Mesodermal cell (in vitro differentiated cells): ENCODE measurements around the gene STT3A.
A peak's percentile ranks its signal among the peaks of the same experiment; 100 is the strongest.

Experiments
- H3K27ac ChIP-seq: 2 replicates; pipeline ENCODE4 v1.7.0; 2013; ENCODE audit warnings: mild to moderate bottlenecking, low read depth, low read length, moderate library complexity; ENCODE audit not compliant: severe bottlenecking
- H3K36me3 ChIP-seq: 2 replicates; pipeline ENCODE4 v1.7.1; 2013; ENCODE audit warnings: mild to moderate bottlenecking, low read length, moderate library complexity; ENCODE audit not compliant: control insufficient read depth, insufficient read depth
- H3K4me1 ChIP-seq: one replicate; pipeline ENCODE4 v1.7.1; 2013; ENCODE audit warnings: mild to moderate bottlenecking, low read length; ENCODE audit not compliant: insufficient read depth, control insufficient read depth, poor library complexity, severe bottlenecking
- H3K4me3 ChIP-seq: 2 replicates; pipeline ENCODE4 v1.7.0; 2013; ENCODE audit warnings: low read length, control low read depth, mild to moderate bottlenecking; ENCODE audit not compliant: insufficient read depth, poor library complexity, severe bottlenecking; ENCODE audit errors: extremely low read depth
- H3K9me3 ChIP-seq: 2 replicates; pipeline ENCODE4 v1.7.1; 2013; ENCODE audit warnings: mild to moderate bottlenecking, low read length, moderate library complexity; ENCODE audit not compliant: control insufficient read depth
- WGBS, 2 experiments: methylation state at CpG; one replicate each; pipeline ENCODE4 v1.1.5; 2013; ENCODE audit warnings: missing lambda C conversion rate in 2 of 2; ENCODE audit not compliant: insufficient coverage in 2 of 2; 5-methylcytosine and 5-hydroxymethylcytosine counted together

The STT3A gene

GRCh38 chr11:125587480-125587879 is 5.2 kb upstream of the STT3A start:
- Histone ChIP-seq H3K27ac (no peak overlapping the region), H3K4me1 (no peaks in the 10 kb centered on the region), H3K36me3 (peaks cover 26% of the 10 kb centered on the region), H3K9me3 (no peaks in the 10 kb centered on the region), H3K4me3 (no peak overlapping the region)
- 90 to 100% methylated on average over 1 of the region's 1 CpG for WGBS, 2 experiments

GRCh38 chr11:125588505-125588904 is 4.1 kb upstream of the STT3A start:
- WGBS, 2 experiments, result 50 to 78% methylated on average over 1 of the region's 3 CpGs
- Histone ChIP-seq H3K36me3 (peaks cover 16% of the 10 kb centered on the region), H3K27ac (no peak overlapping the region), H3K4me1 (no peaks in the 10 kb centered on the region), H3K9me3 (no peaks in the 10 kb centered on the region), H3K4me3 (no peak overlapping the region)

- Histone ChIP-seq H3K27ac (peak overlapping the region; percentile 97), H3K9me3 (no peaks in the 10 kb centered on the region), H3K4me1 (no peaks in the 10 kb centered on the region), H3K4me3 (peak overlapping the region; percentile 88), H3K36me3 (peaks cover 23% of the 10 kb centered on the region)
- WGBS, 2 experiments, result 18 to 22% methylated on average over 20 to 22 of the region's 30 CpGs
Measured at GRCh38 chr11:125591649-125592304, 875 bp upstream of the STT3A start.

- WGBS, 2 experiments, result 5 to 6% methylated on average over 18 of the region's 18 CpGs
- no peaks in the 10 kb centered on the region for H3K4me1 ChIP-seq
- H3K36me3 ChIP-seq, result peaks cover 38% of the 10 kb centered on the region
- H3K27ac ChIP-seq, result peak overlapping the region; percentile 66
- H3K4me3 ChIP-seq, result peak overlapping the region; percentile 88
- no peaks in the 10 kb centered on the region for H3K9me3 ChIP-seq
Measured at GRCh38 chr11:125593114-125593820, 615 bp downstream of the STT3A start.

- Histone ChIP-seq H3K36me3 (peaks cover 53% of the 10 kb centered on the region), H3K4me1 (no peaks in the 10 kb centered on the region), H3K4me3 (no peak overlapping the region), H3K27ac (no peak overlapping the region), H3K9me3 (no peaks in the 10 kb centered on the region)
- 90% methylated on average over 2 of the region's 3 CpGs; no CpG with 5 or more reads in 1 of the 2 experiments for WGBS, 2 experiments
Measured at GRCh38 chr11:125594958-125595357, 2.3 kb downstream of the STT3A start.

GRCh38 chr11:125600663-125601062 is 8.0 kb downstream of the STT3A start:
- 83 to 100% methylated on average over 1 of the region's 2 CpGs for WGBS, 2 experiments
- Histone ChIP-seq H3K4me3 (no peak overlapping the region), H3K36me3 (peaks cover 96% of the 10 kb centered on the region), H3K9me3 (no peaks in the 10 kb centered on the region), H3K4me1 (no peaks in the 10 kb centered on the region), H3K27ac (no peak overlapping the region)

- Histone ChIP-seq H3K9me3 (no peaks in the 10 kb centered on the region), H3K4me3 (no peak overlapping the region), H3K36me3 (peaks cover 96% of the 10 kb centered on the region), H3K27ac (no peak overlapping the region), H3K4me1 (no peaks in the 10 kb centered on the region)
- WGBS, 2 experiments, result 100% methylated on average over 1 of the region's 3 CpGs; no CpG with 5 or more reads in 1 of the 2 experiments
Measured at GRCh38 chr11:125603207-125603606, 10.6 kb downstream of the STT3A start.

- no peaks in the 10 kb centered on the region for H3K9me3 ChIP-seq
- no peak overlapping the region for H3K27ac ChIP-seq
- no peaks in the 10 kb centered on the region for H3K4me1 ChIP-seq
- peaks cover 97% of the 10 kb centered on the region for H3K36me3 ChIP-seq
- no peak overlapping the region for H3K4me3 ChIP-seq
Measured at GRCh38 chr11:125605417-125605816, 12.8 kb downstream of the STT3A start.

- WGBS, 2 experiments, result 100% methylated on average over 2 of the region's 7 CpGs; no CpG with 5 or more reads in 1 of the 2 experiments
- Histone ChIP-seq H3K9me3 (no peaks in the 10 kb centered on the region), H3K27ac (no peak overlapping the region), H3K36me3 (peaks cover 95% of the 10 kb centered on the region), H3K4me1 (no peaks in the 10 kb centered on the region), H3K4me3 (no peak overlapping the region)
Measured at GRCh38 chr11:125609545-125609944, 16.9 kb downstream of the STT3A start.

GRCh38 chr11:125618383-125618782 is 25.7 kb downstream of the STT3A start:
- Histone ChIP-seq H3K4me1 (no peaks in the 10 kb centered on the region), H3K9me3 (no peaks in the 10 kb centered on the region), H3K4me3 (no peak overlapping the region), H3K36me3 (peaks cover 86% of the 10 kb centered on the region), H3K27ac (no peak overlapping the region)
- WGBS, 2 experiments, result 100% methylated on average over 1 of the region's 4 CpGs; no CpG with 5 or more reads in 1 of the 2 experiments

- no peak overlapping the region for H3K4me3 ChIP-seq
- WGBS, 2 experiments, result 83% methylated on average over 1 of the region's 2 CpGs; no CpG with 5 or more reads in 1 of the 2 experiments
- no peak overlapping the region for H3K27ac ChIP-seq
- no peaks in the 10 kb centered on the region for H3K4me1 ChIP-seq
- no peaks in the 10 kb centered on the region for H3K9me3 ChIP-seq
- peaks cover 67% of the 10 kb centered on the region for H3K36me3 ChIP-seq
Measured at GRCh38 chr11:125621995-125622394, 29.3 kb downstream of the STT3A start.
